Loucy (cell line): ENCODE measurements around the gene C22orf42.

Source experiments
- CTCF ChIP-seq: fragments of 200-600 bp; sonication (generic); conservative IDR thresholded peaks from 2 replicates; pipeline ENCODE4 v1.5.1; 2014; ENCODE audit warnings: mild to moderate bottlenecking, antibody characterized with exemption, low read length
- EZH2phosphoT487 ChIP-seq: fragments of 200-600 bp; IDR thresholded peaks from 2 replicates; pipeline ENCODE4 v1.6.1; 2018; ENCODE audit warnings: antibody characterized with exemption, mild to moderate bottlenecking, moderate library complexity, borderline replicate concordance

GRCh38 chr22:32164075-32164860 lies 5.2 kb upstream of the C22orf42 start:
- TF ChIP-seq CTCF: no peak
- TF ChIP-seq EZH2phosphoT487: no peak
